Measurements from ENCODE around the gene DYNC1H1.

DNA sequence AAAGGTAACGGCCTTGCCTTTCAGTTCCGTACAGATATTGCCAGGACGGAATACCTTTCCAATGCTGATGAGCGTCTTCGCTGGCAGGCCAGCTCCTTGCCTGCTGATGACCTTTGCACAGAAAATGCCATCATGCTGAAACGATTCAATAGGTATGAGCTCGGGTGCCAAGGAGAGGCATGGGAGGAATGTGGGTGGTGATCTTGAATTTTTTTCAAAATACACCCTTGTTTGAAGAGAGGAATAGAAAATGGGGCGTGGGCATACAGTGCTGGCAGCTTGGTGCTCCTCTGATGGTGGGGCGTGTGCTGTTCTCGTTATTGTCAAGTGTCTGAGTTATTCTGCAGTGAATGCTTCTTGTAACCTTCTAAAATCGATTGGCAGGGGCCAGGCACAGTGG, 69.9 kb downstream of the DYNC1H1 start:
- TF ChIP-seq EZH2 (IDR thresholded peaks at IDR 0.05; ENCODE audit: borderline replicate concordance, insufficient read depth, low read length, poor library complexity, severe bottlenecking) (no peak), POLR2AphosphoS5 (IDR thresholded peaks at IDR 0.05) (no peak), EP300 (conservative IDR thresholded peaks at IDR 0.05; ENCODE audit: poor library complexity, severe bottlenecking) (no peak), MXI1 (conservative IDR thresholded peaks at IDR 0.05; ENCODE audit: poor library complexity, severe bottlenecking) (no peak), TAF1 (IDR thresholded peaks at IDR 0.05; ENCODE audit: low read depth) (no peak)
- TF ChIP-seq, protein P1, sequence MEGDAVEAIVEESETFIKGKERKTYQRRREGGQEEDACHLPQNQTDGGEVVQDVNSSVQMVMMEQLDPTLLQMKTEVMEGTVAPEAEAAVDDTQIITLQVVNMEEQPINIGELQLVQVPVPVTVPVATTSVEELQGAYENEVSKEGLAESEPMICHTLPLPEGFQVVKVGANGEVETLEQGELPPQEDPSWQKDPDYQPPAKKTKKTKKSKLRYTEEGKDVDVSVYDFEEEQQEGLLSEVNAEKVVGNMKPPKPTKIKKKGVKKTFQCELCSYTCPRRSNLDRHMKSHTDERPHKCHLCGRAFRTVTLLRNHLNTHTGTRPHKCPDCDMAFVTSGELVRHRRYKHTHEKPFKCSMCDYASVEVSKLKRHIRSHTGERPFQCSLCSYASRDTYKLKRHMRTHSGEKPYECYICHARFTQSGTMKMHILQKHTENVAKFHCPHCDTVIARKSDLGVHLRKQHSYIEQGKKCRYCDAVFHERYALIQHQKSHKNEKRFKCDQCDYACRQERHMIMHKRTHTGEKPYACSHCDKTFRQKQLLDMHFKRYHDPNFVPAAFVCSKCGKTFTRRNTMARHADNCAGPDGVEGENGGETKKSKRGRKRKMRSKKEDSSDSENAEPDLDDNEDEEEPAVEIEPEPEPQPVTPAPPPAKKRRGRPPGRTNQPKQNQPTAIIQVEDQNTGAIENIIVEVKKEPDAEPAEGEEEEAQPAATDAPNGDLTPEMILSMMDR (IDR thresholded peaks at IDR 0.05; ENCODE audit: poor library complexity, severe bottlenecking) = no peak
